ENCODE data around the gene DCST2. TPM values are rescaled to one million over a fixed set of nuclear protein-coding genes. Genes with fewer than 3 reads are reported as not detected.
"Not testable (repeated sequence)": the region's sequence is repeated elsewhere in the genome, so short reads cannot be mapped to it uniquely, and the experiment has no call there.

The DCST2 gene
- total RNA-seq, 1 donor from 2014 or later = 0.12 TPM

DNA sequence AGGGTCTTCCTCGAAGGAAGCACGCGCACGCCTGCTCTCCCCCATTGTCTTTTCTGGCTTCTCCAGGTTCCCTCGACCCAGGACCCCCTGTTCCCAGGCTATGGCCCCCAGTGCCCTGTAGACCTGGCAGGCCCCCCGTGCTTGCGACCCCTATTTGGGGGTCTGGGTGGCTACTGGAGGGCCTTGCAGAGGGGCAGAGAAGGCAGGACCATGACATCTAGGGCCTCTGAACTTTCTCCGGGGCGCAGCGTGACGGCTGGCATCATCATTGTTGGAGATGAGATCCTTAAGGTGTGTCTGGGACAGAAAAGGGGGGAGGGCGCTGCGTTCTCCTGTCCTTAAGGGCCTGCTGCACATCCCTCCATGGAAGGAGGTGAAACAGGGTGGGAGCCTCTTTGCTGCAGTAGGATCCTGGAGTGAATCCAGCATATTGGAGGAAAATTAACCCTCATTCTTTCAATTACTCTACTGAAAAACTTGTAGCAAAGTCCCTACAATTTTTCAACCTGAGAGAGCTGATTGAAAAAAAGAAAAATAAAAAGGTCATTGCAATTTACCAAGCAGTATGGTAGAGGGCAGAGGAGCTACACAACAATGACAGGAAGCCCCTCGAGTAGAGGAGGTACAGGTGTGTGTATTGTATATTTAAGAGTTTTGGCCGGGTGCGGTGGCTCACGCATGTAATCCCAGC, 49.7 kb downstream of the DCST2 start:
- no peak for DNase-seq (ENCODE audit: extremely low read depth, low read depth, low spot score)

DNA sequence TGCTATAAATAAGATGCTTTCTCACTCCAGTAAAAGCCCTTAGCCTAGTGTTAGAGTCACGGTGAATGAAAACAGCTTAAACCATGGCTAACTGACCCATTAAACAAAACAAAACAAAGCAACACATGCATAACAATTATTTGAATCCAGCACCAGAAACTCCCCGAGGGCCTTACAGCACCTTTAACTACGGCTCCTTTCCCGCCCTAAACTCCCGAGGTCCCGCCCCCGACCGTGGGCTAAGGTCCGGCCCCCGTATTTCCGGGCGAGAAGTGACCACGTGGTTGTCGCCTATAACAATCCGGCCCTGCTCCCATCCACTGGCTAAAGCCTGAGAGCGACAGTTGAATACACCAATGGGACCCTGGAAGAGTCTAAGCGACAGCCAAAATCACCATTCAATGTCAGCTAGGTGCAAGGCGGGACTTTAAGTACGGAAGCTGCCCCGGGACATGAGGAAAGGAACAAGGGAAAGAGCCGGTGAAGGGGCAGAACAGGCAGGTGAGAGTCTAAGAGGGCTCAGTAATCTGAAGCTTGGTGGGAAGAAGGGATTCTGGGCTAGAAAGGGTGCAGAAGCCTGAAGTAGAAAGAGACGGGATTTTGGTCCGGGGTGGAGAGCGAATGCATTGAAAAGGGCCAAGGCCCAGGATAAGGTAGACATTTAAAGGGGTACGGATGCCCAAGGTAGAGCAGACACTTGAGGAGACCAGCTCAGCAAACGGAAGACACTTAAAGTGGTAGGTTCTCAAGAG, 50.5 kb downstream of the DCST2 start, which contains the start of gene FLAD1:
Gene FLAD1 (plus strand): TSS at position 448 of the 752 bp plus-strand sequence. CDS start 351 bp downstream, outside the sequence.
- peak; percentile 99 for DNase-seq (ENCODE audit: extremely low read depth, low read depth, low spot score)

DNA sequence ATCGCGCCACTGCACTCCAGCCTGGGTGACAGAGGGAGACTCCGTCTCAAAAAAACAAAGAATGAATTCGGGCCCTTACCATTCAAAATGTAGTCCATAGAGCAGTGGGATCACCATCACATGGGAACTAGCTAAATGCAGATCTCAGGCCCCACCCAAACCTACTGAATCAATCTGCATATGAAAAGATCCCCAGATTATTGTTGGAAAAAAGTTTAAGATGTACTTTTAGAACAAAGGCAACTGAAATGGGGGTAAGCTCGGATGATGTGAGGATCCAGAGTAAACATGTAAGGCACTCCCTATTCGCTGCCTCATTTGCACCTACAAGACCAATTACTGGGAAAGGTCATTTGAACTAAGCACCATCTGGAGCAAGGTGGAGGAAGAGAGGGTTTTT, 51.2 kb downstream of the DCST2 start:
- DNase-seq (ENCODE audit: extremely low read depth, low read depth, low spot score) = no peak

DNA sequence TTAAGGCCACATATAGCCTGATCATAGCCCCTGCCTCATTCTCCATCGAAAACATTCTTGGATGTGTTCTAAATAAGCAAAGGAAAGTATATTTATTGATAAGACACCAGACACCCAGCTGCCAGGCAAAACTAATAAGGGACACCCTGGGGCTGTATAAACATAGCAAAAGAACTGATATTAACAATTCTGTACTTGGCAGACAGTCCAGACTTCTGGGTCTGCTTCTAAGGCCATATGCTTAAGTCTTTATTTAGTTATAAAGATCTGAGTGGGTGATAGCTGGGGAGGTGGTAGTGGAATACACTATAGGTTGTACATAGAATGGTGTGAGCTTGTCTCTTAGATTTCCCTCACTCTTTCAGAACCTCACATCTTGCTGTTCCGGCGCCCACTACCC, 55.2 kb downstream of the DCST2 start:
- no peak for DNase-seq (ENCODE audit: extremely low read depth, low read depth, low spot score)

DNA sequence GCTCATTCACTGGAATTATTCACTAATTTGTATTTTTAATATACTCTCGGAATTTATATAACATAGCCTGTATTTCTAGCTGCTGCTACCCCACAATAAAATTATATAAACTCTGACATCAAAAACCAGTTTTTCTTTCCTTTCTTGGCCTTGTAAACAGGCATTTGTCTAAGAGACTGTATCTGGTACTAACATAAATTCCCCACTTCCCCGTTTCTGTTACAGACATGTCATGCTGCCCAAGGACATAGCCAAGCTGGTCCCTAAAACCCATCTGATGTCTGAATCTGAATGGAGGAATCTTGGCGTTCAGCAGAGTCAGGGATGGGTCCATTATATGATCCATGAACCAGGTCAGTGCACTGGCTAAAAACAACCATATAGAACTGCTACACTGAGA, 55.8 kb downstream of the DCST2 start:
- not testable (repeated sequence) for DNase-seq (ENCODE audit: extremely low read depth, low read depth, low spot score)

DNA sequence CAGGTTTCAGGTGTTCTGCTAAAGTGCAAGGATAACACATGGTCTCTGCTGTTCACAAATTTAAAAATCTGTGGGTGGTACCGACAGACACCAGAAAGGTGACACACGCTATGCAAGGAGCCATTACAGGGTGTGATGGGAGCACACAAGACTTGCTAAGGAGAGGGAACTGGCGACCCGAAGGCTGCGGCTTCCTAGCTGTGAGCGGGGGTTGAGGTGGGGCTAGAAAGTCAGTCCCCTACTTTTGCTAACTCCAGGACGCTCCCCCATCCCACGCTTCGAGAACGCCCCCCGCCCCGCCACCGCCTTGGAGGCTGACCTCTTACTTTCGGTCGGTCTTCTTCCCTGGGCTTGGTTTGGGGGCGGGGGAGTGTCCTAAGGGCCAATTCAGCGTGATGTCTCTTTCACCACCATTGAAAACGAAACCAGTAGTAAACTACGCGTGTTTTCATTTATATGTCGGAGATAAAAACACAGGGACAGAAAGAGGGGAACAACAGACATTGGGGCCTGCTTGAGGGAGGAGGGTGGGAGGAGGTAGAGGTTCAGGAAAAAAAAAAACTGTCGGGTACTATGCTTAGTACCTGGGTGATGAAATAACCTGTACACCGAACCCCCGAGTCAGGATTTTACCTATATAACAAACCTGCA, 58.0 kb downstream of the DCST2 start:
- no peak for DNase-seq (ENCODE audit: extremely low read depth, low read depth, low spot score)

DNA sequence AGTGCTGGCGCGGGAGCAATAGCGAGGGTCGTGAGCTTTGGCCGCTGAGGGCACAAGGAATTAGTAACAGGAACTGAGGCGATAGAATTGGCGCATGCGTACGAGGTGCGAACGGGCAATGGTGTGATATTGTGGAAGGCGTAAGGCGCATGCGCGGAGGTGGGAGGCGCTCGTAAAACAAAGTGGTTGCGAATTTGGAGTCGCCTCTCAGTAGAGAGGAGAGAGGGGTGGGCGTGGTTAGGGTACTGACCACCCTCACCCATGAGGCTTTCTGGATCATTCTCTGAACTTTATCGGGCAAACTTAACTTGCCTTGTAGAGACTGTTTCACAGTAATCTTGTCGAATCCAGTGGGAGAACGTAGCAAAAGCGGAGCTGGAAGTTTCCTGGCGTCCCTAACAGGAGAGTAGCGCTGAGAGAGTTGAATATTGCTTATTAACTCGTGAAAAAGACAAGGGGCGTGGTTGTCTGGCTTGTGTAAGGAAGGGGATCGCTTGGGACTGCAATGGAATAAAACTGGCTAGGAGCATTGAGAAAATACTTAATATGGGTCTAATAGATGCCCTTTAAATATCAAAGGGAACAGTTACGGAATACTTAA, 58.7 kb downstream of the DCST2 start:
- DNase-seq (ENCODE audit: extremely low read depth, low read depth, low spot score) = peak; percentile 92

DNA sequence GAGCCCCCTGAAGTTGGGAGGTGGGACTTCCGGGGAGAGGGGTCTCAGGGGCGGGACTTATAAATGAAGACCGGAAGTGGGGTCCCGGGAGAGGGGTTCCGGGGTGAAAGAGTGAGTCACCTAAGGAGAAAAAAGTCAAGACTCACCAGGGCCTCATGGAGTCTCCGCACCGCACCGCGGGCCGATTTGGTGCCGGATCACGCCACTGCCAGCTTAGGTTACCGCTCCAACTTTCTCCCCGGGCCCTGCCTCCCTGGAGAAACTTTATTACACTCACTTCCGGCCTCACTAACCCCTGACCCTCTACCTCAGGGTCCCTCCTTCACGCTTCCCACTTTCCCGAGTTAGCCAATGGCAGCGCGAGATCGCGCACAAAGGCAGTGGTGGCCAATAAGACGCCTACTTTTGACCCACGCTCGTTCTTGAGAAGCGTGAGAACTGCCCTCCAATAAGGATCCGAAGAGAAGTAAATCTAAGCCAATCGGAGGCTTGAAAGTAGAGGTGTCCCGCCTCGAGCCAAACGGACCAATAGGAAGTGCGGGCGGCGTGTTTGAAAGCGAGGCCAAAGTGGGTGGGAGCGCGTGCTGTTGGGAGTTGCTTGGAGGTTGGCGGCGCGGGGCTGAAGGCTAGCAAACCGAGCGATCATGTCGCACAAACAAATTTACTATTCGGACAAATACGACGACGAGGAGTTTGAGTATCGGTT, 59.3 kb downstream of the DCST2 start, which contains the start of gene CKS1B:
Gene CKS1B (plus strand): TSS at position 580 of the 706 bp plus-strand sequence. CDS start 65 bp downstream, at position 645.
- peak; percentile 99 for DNase-seq (ENCODE audit: extremely low read depth, low read depth, low spot score)

DNA sequence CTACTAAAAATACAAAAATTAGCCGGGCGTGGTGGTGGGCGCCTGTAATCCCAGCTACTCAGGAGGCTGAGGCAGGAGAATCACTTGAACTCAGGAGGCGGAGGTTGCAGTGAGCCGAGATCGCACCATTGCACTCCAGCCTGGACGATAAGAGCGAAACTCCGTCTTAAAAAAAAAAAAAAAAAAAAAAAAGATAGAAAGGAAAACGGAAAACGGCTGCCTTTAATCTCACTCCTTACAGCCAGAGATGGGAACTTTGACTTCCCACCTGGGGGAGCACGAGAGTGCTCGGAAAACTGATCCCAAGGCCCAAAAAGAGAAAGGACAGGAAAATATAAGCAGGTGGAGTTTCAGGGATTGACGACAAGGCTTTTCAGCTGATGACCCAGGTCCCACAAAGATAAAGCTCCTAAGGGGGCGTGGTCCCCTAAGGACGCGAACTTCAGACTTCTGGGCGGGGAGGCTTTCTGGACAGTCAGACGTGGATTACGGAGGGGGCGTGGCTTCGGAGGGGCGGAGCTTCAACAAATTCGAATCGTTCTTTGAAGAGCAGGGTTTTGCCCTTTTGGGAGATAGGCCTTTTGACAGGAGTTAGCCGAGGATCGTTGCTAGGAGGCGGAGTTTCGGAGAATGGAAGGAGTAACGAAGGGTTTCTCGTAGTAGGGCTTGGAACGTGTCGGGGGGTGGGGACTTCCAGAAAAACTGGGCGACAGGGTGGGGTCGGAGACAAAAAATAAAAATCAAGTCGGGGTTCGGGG, 60.1 kb downstream of the DCST2 start:
- peak; percentile 91 for DNase-seq (ENCODE audit: extremely low read depth, low read depth, low spot score)

DNA sequence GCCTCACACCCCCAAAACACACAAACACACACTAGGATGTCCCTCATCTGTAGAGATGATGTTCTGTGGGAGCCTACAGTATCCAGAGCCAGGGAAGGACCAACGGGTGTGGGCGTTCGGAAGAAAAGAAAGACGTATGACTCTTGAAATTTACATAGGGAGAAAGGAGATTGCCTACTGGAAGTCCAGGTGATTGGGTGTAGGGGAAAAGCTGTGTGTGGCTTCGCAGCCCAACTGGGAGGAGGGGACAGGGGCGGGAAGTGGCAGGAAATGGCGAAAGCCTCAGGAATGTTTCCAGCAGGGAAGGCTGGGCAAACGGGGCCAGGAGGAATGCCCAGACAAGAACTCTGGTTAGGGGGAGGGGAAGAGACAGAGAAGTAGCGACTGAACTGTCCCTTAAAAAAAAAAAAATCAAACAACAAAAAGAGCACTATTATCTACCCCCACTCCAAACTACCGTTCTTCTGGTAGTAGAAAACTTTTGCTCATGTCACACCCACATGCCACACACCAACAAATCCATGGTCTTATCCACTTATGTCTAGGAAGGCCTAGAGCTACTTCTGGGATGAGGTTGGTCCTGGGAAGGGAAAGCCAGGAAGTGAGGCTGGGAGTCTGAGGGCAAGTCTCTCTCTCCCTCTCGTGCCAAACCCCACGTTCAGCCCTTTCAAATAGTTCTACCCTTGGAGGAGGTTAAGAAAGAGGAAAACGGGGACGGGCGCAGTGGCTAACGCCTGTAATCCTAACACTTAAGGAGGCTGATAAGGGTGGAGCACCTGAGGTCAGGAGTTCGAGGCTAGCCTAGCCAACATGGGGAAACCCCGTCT, 60.9 kb downstream of the DCST2 start:
- DNase-seq (ENCODE audit: extremely low read depth, low read depth, low spot score) = peak; percentile 86

DNA sequence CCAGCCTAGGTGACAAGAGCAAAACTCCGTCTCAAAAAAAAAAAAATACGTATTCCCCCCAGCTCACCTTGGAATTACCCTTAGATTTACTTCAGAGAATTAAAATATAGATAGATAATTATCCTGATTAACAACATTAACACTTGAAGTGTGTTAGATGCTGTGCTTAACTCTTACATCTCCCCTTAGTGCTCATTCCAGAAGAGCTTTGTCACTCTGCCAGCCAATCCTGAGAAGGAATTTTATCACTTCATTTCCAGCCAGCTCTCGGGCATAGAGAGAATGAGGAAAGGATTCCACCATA, 61.4 kb downstream of the DCST2 start:
- DNase-seq (ENCODE audit: extremely low read depth, low read depth, low spot score) = no peak

DNA sequence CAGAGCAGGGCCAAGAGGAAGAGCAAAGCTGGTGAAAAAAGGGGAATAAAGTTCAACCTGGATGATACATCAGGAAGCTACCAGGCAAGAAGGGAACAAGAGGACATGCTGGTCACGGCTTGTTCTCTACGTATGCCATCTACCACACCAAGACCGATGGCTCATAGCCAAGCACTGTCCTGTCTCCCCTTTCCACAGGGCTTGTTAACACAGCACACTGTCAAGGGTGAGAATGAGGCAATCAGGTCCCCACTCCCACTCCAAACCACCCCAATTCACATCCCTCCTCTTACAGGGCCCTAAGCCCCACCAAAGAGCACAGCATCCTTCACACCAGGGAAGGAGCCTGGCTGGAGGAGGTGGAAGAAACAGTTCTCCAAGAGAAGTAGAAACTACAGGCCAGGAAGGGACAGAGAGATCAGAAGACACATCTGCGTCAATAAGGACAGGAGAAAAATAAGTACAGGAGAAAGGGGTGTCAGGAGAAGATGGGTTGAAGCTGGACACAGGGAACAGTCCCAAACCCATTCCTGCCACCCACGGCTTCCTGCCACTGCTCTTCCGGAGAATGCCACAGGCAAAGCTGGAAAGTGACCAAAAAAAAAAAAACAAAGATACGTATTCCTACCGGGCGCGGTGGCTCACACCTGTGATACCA, 62.1 kb downstream of the DCST2 start:
- no peak for DNase-seq (ENCODE audit: extremely low read depth, low read depth, low spot score)

DNA sequence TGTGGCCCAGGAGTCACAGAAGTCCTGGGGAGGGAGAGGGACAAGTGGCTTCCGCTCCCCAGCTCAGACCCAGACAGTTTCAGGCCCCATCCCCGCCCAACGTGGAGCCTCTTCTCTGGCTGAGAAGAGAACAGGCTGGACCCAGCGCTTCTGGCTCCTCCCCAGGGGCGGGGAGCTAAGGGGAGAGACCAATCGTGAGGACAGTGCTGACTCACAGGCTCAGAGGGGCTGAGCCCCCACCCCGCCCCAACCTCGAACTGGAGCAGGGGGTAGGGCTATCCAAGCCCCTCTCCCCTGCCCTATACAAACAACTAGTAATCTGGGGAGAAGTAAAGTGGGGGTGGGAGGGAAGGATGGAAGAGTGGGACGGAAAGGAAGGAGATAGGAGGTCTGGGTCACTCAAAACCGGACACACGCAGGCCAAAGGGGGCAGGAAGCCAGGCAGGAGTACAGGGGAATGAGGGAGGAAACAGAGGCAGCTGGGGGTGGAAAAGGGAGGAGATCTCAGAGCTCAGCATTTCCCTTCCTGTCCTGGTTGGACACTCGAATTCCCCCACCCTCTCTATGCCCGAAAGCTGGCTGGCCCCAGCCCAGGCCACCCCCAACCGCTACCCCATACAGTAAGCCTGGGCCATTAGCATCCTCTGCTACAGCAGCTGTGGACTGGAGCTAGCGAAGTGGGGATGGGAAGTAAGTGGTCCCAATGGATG, 62.8 kb downstream of the DCST2 start, which contains the start of gene SHC1:
Gene SHC1 (minus strand): TSS at position 117 of the 710 bp plus-strand sequence. CDS start 221 bp downstream, outside the sequence.
- DNase-seq (ENCODE audit: extremely low read depth, low read depth, low spot score) = no peak

DNA sequence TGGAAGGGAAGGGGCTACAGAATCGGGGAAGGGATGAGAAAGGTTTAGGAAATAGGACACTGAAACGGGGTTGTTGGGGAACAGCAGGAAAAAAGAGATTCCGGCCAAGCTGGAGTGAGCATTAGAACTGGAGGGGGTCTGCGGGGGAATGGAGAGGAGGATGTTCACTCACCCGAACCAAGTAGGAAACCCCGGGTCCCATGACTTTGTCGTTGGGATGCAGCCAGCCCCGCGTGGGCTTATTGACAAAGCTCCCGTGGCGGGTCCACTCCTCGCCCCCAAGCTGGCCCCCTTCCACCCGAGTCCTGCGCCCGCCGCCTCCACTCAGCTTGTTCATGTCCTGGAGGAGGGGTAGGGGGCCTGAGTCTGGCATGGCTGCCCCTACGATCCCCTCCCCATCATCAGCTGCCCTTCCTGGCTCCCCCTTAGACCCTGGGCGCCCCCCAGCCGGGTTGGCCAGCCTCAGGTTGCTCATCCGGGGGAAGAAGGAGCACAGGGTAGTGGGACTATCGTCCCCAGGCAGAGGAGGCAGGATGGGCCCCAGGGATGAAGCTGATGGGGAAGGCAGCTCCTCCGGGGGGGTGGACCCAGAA, 63.6 kb downstream of the DCST2 start:
- no peak for DNase-seq (ENCODE audit: extremely low read depth, low read depth, low spot score)

DNA sequence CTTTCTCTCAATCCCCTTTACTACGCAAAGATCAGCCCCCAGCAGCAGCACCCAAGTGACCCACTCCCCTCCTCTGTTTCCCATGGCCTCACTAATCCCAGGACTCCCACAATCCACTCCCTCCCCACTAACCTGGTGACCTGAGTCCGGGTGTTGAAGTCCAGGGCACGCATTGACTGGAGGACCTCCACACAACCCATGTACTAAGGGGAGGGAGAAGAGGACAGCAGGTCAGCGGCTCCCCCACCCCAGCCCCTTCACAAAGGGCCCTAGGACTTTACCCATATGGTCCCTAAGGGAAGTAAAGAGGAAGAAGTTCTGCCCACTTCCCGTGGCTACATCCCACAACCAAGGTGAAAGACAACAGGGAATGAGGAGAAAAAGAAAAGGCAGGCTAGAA, 64.3 kb downstream of the DCST2 start:
- DNase-seq (ENCODE audit: extremely low read depth, low read depth, low spot score) = no peak

DNA sequence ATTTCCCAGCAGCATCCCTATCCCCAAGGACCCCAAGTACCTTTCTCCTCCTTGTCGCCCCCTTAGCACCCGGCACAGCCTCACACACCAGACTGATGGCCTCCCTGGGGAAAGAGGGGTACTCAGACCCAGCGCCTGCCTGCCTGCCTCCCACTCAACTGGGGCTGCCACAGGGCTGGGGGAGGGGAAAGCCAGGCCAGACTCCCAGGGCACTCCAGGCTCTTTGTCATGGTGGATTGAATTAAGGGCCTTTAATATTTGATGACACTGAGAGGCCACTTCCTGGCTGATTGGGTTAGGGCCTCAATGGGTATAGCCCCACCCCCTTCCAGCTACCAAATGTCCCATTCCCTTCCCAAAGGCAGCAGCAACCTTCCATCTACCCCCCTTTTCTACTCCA, 64.8 kb downstream of the DCST2 start:
- DNase-seq (ENCODE audit: extremely low read depth, low read depth, low spot score) = no peak

Data from glomerular endothelial cell (primary cell).